ENCODE results near the gene STK24.

GRCh38 chr13:98513837-98514236 lies 63.1 kb downstream of the STK24 start:
- TF ChIP-seq, protein P1, sequence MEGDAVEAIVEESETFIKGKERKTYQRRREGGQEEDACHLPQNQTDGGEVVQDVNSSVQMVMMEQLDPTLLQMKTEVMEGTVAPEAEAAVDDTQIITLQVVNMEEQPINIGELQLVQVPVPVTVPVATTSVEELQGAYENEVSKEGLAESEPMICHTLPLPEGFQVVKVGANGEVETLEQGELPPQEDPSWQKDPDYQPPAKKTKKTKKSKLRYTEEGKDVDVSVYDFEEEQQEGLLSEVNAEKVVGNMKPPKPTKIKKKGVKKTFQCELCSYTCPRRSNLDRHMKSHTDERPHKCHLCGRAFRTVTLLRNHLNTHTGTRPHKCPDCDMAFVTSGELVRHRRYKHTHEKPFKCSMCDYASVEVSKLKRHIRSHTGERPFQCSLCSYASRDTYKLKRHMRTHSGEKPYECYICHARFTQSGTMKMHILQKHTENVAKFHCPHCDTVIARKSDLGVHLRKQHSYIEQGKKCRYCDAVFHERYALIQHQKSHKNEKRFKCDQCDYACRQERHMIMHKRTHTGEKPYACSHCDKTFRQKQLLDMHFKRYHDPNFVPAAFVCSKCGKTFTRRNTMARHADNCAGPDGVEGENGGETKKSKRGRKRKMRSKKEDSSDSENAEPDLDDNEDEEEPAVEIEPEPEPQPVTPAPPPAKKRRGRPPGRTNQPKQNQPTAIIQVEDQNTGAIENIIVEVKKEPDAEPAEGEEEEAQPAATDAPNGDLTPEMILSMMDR (conservative IDR thresholded peaks at IDR 0.05), result no peak
- no peak for TF ChIP-seq ZFX (IDR thresholded peaks at IDR 0.05)
